GM04503 (cell line): ENCODE measurements around the gene SALL2.
A peak's percentile ranks its signal among the peaks of the same experiment; 100 is the strongest.

Experiments
- DNase-seq: peaks from one replicate; pipeline ENCODE4 v3.0.0-alpha.2; 2012; ENCODE audit warnings: low read depth

Gene SALL2

DNA sequence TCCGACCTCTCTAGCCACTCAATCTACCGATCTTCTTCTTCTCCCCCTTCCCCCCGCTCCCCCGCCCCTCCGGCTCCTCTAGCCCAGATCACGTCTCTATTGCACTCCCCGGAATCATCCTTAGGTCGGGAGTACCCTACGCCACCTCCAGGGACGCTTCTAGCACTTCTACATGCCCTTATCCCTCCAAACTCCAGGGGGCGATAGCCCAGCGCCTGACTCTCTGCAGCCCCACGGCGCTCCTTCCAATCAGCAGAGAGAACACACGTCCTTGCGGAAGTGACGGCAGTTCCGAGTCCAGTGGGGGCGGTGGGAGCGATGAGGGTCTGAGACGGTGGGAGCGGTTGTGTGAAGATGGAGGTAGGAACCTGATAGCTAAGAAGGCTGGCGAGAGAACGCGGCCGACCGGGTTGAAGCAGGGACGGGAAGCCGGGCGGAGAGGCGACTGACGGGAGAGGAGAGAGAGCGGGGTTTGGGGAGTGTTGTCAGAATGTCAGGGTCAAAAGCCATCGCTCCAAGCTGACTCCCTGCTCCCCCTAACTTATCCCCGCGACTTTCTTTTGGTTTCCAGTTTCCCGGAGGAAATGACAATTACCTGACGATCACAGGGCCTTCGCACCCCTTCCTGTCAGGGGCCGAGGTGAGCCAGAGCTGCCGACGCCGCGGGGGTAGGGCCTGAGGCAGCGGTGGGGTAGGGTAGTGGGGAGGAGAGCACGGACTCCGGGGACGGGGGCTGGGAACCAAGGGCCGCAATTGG, 49.0 kb downstream of the SALL2 start, which contains the start of the genes RAB2B and TOX4:
RAB2B (minus strand) TSS at position 35 of the 757 bp plus-strand sequence. CDS start 87 bp downstream, outside the sequence.
TOX4 (plus strand) TSS at position 271 of the 757 bp plus-strand sequence; CDS start at position 355, 84 bp downstream.
- peak; percentile 92 for DNase-seq

DNA sequence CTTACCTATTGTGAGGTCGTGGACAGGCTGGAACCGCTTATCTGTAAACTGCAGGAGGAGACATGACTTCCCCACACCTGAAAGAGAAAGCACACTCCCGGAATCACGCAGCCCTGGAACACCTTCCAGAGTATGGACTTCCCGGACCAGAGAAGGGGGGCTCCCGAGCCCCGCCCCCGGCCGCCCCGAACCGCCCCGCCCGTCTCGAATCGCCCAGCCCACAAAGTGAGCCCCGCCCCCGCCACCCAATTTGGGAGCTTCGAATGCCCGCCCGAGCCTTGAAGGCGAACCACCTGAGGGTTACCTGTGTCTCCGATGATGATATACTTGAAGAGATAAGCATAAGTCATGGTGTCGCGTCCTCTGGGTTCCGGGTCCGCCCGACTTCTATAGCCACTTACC, 49.6 kb downstream of the SALL2 start:
- DNase-seq: no peak

- no peak for DNase-seq
Measured at GRCh38 chr14:21475767-21476522, 50.2 kb downstream of the SALL2 start.
